NCI-H446 treated with DMSO at 0.1 percent for 48 hours (cell line): ENCODE results near the gene LGALS7B.
"Not testable (repeated sequence)": the region's sequence is repeated elsewhere in the genome, so short reads cannot be mapped to it uniquely, and the experiment has no call there.

ENCODE experiments used
- DNase-seq: peaks from one replicate; lab custom pipeline; 2025; lab: John Stamatoyannopoulos, UW

Gene LGALS7B

DNA sequence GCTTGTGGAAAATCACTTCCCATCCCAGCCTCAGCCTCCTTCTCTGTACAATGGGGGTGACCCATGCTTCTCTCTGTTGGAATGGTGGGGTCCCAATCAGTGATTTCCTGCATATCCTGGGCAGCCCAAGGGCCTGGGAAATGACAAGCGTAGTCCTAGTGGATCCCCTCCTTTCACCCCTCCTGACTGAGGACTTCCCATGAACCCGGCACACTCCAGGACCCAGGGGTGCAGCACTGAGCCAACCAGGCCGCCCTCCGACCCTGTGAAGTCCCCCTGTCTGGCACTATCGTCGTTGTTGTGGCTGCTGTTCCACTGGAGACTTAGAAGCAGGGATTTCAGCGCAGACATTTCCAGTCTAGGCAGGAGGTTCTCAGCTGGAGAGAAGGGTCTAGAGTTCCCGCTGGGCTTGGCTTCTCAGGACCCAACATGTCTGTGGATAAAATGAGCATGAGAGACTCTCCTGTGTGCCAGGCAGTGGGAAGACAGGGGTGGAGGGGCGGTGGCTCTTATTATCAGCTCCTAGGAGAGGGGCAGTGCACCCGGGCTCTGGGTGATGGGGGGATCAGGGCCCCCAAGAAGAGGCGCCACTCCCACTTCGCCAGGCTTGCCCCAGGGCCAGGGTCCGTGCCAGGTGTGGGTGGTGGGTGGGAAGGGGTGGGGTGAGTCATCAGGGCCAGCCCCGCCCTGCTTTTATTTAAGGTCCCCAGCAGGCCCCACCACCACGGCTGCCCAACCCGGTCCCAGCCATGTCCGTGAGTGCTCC, at the start of gene LGALS7B:
LGALS7B (plus strand) TSS at position 723 of the 766 bp plus-strand sequence; CDS start at position 750, 27 bp downstream.
- DNase-seq, result no peak

DNA sequence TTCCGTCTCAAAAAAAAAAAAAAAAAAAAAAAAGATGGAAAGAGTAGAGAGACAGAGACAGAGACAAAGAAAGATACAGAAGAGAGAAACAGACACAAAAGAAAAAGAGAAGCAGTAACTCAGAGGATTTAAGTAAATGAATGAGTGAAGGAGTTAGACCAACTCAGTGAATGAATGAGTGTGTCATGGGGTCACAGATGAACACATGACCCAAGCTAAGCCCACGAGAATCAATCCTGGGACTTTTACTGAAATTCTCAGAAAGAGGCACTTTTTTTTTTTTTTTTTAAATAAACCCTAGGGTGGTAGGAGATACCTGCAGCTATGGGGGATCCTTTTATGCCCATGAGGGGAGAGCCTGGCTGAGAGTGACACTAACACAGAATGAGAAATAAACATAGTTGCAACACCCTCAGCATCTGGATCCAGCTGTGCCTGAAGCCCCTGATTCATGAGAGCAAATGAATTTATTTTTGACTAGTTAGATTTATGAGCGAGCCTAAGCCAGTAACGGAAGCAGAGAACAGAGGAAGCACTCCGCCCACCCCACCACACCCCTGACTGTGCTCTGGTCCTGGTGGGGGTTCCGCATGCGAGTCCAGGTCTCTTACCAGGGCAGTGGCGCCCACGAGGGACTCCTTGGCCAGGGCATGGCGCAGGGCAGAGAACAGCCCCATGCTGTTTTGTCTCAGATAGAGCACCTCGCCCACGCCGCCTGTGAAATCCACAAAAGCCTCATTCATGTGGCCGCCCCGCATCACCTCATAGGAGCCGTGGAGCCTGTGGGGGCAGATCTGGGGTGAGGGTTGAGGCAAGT, 49.4 kb upstream of the LGALS7B start:
- DNase-seq, result no peak

DNA sequence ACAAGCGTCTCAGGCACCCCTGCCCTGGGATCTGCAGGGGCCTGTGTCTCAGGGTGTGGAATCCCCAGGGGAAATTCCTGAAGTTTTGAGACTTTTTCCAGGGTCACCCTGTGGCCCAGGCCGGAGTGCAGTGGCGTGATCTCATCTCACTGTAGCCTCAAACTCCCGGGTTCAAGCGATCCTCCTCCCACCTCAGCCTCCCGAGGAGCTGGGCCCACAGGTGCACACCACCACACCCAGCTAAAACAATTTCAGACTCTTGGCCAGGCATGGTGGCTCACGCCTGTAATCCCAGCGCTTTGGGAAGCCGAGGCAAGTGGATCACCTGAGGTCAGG, 48.8 kb upstream of the LGALS7B start:
- DNase-seq, result no peak

- DNase-seq, result no peak
These were observed 48.1 kb upstream of the LGALS7B start for GRCh38 chr19:38740932-38741331.

DNA sequence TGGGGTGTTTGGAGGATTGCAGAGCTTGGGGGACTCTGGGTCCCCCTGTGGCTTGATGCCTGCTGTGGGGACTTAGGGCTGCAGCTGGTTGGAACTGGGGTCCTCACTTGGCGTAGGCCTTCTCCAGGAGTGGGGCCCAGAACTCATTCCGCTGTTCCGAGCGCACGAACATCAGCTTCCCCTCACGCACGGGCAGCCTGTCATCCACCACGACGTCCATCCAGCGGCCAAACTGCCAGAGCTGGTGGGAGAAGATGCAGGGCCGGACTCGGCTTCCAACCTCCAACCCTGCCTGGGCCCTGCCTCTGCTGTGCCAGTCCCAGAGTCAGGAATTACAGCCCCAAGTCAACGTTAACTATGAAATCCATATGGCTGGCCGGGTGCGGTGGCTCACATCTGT, 47.3 kb upstream of the LGALS7B start:
- DNase-seq, result no peak

- no peak for DNase-seq
These were observed 46.7 kb upstream of the LGALS7B start for GRCh38 chr19:38742296-38742695.

- no peak for DNase-seq
These were observed 46.1 kb upstream of the LGALS7B start for GRCh38 chr19:38742906-38743305.

- no peak for DNase-seq
These were observed 45.4 kb upstream of the LGALS7B start for GRCh38 chr19:38743394-38744297.

DNA sequence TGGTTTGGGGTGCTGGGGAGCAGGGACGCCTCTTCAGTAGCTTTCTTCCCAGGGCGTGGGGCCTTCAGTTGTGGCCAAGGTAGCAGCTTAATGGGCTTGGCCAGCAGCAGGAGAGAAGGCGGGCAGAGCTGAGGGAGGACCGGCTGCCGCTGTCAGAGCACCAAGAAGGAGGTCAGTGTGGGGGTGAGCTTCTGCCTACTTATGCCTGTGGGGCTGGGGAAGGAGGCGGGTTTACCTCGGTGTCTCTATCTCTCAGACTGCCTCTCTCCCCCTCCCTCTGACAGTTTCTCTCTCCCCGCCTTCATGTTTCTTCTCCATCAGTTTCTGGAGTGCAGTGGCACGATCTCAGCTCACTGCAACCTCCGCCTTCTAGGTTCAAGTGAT, 44.7 kb upstream of the LGALS7B start, which contains the start of gene CAPN12:
CAPN12 (minus strand) TSS at position 177 of the 384 bp plus-strand sequence. CDS start 309 bp downstream, outside the sequence.
- DNase-seq, result no peak

- DNase-seq, result no peak
These were observed 44.1 kb upstream of the LGALS7B start for GRCh38 chr19:38744874-38745273.

- DNase-seq, result no peak
These were observed 43.7 kb upstream of the LGALS7B start for GRCh38 chr19:38745316-38745715.

GRCh38 chr19:38753783-38754182, 35.2 kb upstream of the LGALS7B start:
- DNase-seq, result not testable (repeated sequence)

DNA sequence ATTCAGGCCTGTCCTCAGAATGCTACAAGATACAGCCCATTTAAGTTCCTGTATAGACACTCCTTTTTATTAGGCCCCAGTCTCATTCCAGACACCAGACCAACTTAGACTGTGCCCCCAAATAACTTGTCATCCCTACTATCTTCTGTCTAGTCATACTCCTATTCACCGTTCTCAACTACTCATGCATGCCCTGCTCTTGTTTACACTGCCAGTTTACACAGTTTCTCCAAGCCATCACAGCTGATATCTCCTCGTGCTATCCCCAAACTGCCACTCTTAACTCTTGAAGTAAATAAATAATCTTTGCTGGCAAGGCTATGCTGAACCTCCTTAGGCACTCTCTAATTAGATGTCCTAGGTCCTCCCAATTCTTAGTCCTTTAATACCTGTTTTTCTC, 34.8 kb upstream of the LGALS7B start:
- not testable (repeated sequence) for DNase-seq

DNA sequence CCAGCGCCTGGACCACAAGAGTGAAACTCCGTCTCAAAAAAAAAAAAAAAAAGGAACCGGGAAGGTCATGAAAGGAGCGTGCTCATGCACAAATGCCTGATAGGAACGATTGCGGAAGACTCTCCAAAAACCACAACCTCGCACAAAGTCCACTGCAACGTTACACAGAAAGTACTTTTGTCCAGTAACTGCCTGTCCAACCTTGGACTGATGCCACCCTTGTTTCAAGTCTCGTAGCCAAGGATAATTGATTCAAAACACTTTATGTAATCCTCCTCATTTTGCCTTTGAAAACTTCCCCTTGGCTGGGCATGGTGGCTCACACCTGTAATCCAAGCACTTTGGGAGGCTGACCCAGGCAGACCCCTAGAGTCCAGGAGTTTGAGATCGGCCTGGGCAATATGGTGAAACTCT, 29.4 kb upstream of the LGALS7B start:
- no peak for DNase-seq

GRCh38 chr19:38760805-38761517, 28.0 kb upstream of the LGALS7B start:
- not testable (repeated sequence) for DNase-seq

GRCh38 chr19:38761884-38762389, 27.1 kb upstream of the LGALS7B start:
- not testable (repeated sequence) for DNase-seq

DNA sequence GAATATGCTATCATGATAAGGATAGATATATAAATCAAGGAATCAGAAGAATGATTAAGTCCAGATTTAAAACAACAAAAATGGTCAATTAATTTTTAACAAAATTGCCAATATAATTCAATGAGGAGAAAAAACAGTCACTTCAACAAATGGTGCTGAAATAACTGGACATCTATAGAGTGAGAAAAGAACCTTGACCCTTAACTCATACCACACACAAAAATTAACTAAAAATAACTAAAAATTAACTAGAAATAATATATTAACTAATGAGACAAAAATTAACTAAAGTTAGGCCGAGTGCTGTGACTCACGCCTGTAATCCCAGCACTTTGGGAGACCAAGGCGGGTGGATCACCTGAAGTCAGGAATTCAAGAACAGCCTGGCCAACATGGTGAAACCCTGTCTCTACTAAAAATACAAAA, 25.2 kb upstream of the LGALS7B start:
- DNase-seq, result no peak

- no peak for DNase-seq
These were observed 23.8 kb upstream of the LGALS7B start for GRCh38 chr19:38765214-38765613.

GRCh38 chr19:38766276-38767047, 22.5 kb upstream of the LGALS7B start:
- DNase-seq, result no peak

DNA sequence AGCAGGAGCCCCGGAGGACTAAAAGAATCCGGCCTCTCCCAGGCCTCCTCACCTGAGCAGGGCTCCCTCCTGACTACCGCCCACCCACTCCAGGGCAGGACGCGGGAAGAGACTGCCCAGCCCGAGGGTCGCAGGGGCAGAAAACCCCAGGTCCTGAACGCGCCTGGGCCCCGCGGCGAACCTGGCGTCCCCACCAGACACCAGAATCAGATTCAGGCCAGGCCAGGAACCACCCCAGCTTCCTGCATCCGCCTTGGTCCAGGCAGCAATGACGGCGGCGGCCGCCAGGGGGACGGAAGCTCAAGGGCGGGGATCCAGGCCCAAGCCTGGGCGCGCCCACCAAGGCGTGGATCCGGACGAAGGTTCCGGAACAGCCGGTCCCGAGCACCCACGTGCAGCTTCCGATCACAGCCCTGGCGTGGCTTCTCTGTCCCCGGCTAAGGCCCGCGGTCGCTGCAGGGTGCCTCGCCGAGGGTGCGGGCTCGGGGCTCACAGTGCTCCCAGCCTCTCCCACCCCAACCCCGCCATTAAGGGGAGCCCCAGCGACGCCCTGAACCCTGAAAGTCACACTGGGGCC, 19.3 kb upstream of the LGALS7B start:
- DNase-seq, result no peak
